A673 (cell line): ENCODE results near the gene GTPBP1. TPM values are rescaled to one million over a fixed set of nuclear protein-coding genes. Genes with fewer than 3 reads are reported as not detected.

Experiments
- BruUV-seq: library from RNA; stranded (reverse); fragments of 400-500 nt; replicated peaks from 2 replicates; lab custom pipeline; 2021; lab: Mats Ljungman, UMichigan
- CTCF ChIA-PET: fragments of 300-600 bp; sonication (Branson Sonifier 250); formaldehyde crosslinking; loops from one replicate; lab custom pipeline; 2022; ENCODE audit warnings: antibody characterized with exemption; lab: Charles Lee
- POLR2A ChIA-PET: fragments of 300-600 bp; sonication (Branson Sonifier 250); formaldehyde crosslinking; loops from one replicate; lab custom pipeline; 2022; ENCODE audit warnings: antibody characterized with exemption; ENCODE audit not compliant: low non-redundant PET; lab: Charles Lee
- DNase-seq: peaks from one replicate; pipeline ENCODE4 v3.0.0-alpha.2; 2015; ENCODE audit warnings: low spot score
- H3K27ac ChIP-seq: fragments of 200-600 bp; sonication (generic); 2 replicates; pipeline ENCODE4 v1.5.1; 2016; ENCODE audit warnings: mixed run types, low read depth, mild to moderate bottlenecking, mixed read lengths, antibody characterized with exemption, low read length; ENCODE audit not compliant: poor library complexity, severe bottlenecking
- H3K27me3 ChIP-seq: fragments of 200-600 bp; sonication (generic); replicated peaks from 2 replicates; pipeline ENCODE4 v1.6.1; 2017; ENCODE audit warnings: mixed run types, low read depth, mild to moderate bottlenecking, mixed read lengths, antibody characterized with exemption, low read length; ENCODE audit not compliant: insufficient read depth, poor library complexity
- H3K36me3 ChIP-seq: fragments of 200-600 bp; sonication (generic); 2 replicates; pipeline ENCODE4 v1.6.1; 2016; ENCODE audit warnings: mixed run types, mild to moderate bottlenecking, mixed read lengths, antibody characterized with exemption, low read length; ENCODE audit not compliant: insufficient read depth, poor library complexity, severe bottlenecking
- H3K4me1 ChIP-seq: fragments of 200-600 bp; sonication (generic); 2 replicates; pipeline ENCODE4 v1.6.1; 2017; ENCODE audit warnings: mixed run types, mild to moderate bottlenecking, mixed read lengths, antibody characterized with exemption, low read length; ENCODE audit not compliant: insufficient read depth, poor library complexity, severe bottlenecking
- H3K4me3 ChIP-seq: fragments of 200-600 bp; sonication (generic); 2 replicates; pipeline ENCODE4 v1.5.1; 2016; ENCODE audit warnings: low read depth, mixed run types, mild to moderate bottlenecking, mixed read lengths, low read length; ENCODE audit not compliant: poor library complexity, severe bottlenecking
- H3K9me3 ChIP-seq: fragments of 200-600 bp; sonication (generic); 2 replicates; pipeline ENCODE4 v1.6.1; 2016; ENCODE audit warnings: mixed run types, low read depth, mild to moderate bottlenecking, mixed read lengths, antibody characterized with exemption, low read length; ENCODE audit not compliant: poor library complexity, severe bottlenecking
- CTCF ChIP-seq: fragments of 300-800, 200-600 bp; sonication (generic); conservative IDR thresholded peaks from 2 replicates; pipeline ENCODE4 v1.5.1; 2017; ENCODE audit warnings: low read depth, mild to moderate bottlenecking, antibody characterized with exemption, low read length, moderate library complexity, mixed read lengths
- EZH2 ChIP-seq: fragments of 200-600 bp; sonication (generic); IDR thresholded peaks from 2 replicates; pipeline ENCODE4 v1.6.1; 2017; ENCODE audit warnings: borderline replicate concordance, low read depth, mild to moderate bottlenecking, mixed read lengths, antibody characterized with exemption, low read length; ENCODE audit not compliant: poor library complexity, severe bottlenecking
- intact Hi-C: fragments of 100-400 bp; cut with micrococcal nuclease; formaldehyde crosslinking; loops from one replicate; pipeline ENCODE4 v1.10.0; 2022; ENCODE audit not compliant: unreplicated experiment
- total RNA-seq: library from RNA; stranded (reverse); gene quantifications from 2 replicates; pipeline ENCODE4 v1.2.3, GENCODE V29; 2021

Gene GTPBP1
- total RNA-seq, 1 experiment from 2014 or later, result 88.2 TPM

- no peaks in the 10 kb centered on the region for H3K27me3 ChIP-seq
- no peaks in the 10 kb centered on the region for H3K9me3 ChIP-seq
- ChIA-PET POLR2A (no interaction called here), CTCF (interaction anchor here (1.0 kb wide), 1 partner anchor 17 kb away, joined by 3 read pairs; the partner anchor contains the start of gene TOMM22)
- H3K4me1 ChIP-seq, result peaks cover 23% of the 10 kb centered on the region
- TF ChIP-seq EZH2, result no peak
- TF ChIP-seq CTCF, result no peak
- no peak for DNase-seq
- BruUV-seq, result no TSS peak
- H3K4me3 ChIP-seq, result peak overlapping the region; percentile 94
- H3K27ac ChIP-seq, result peak overlapping the region; percentile 96
- peaks cover 4% of the 10 kb centered on the region for H3K36me3 ChIP-seq
- intact Hi-C loops, result no loop called here
These were observed 6.6 kb upstream of the GTPBP1 start for GRCh38 chr22:38699143-38699542.

DNA sequence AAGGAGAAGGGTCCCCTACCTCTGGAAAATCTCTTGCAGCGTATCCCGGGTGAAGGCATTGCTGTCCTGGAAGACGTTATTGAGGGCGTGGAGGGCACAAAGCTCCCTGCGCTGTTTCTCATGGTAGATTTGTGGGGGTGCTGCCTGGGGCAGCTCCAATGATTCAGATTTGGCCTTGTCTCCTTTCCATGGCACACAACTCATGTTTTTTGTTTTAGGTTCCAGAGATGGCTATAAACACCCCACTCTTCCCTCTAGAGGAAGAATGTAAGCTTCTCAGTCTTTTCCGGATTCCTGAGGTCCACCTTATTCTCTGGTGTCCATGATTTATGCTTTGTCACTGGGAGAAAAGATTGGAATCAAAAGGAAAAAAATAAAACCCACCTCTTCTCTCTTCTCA is 6.0 kb upstream of the GTPBP1 start:
- H3K4me1 ChIP-seq, result peaks cover 28% of the 10 kb centered on the region
- CTCF ChIA-PET, result interaction anchor here (0.6 to 1.0 kb wide), 2 partner anchors 18 to 253 kb away, joined by 3 to 8 read pairs; partner anchors contain the start of gene TOMM22
- peak; percentile 43 for DNase-seq

GRCh38 chr22:38700270-38700788 is 5.4 kb upstream of the GTPBP1 start:
- no TSS peak for BruUV-seq
- intact Hi-C loops, result loop anchor here (10.0 kb wide), 1 partner anchor 196 kb away; the partner anchor contains the start of gene DDX17
- Histone ChIP-seq H3K27me3 (no peaks in the 10 kb centered on the region), H3K36me3 (peaks cover 4% of the 10 kb centered on the region), H3K4me1 (peaks cover 31% of the 10 kb centered on the region), H3K9me3 (no peaks in the 10 kb centered on the region), H3K27ac (peak overlapping the region; percentile 96), H3K4me3 (peak overlapping the region; percentile 94)
- CTCF ChIA-PET, result interaction anchor here (0.6 kb wide), 1 partner anchor 254 kb away, joined by 8 read pairs; no protein-coding TSS in a partner anchor
- DNase-seq, result no peak
- TF ChIP-seq CTCF (no peak), EZH2 (no peak)
- POLR2A ChIA-PET, result no interaction called here

More for the DNA sequence above, 6.0 kb upstream of the GTPBP1 start:
- Histone ChIP-seq H3K27ac (peak overlapping the region; percentile 96), H3K36me3 (peaks cover 4% of the 10 kb centered on the region), H3K27me3 (no peaks in the 10 kb centered on the region), H3K9me3 (no peaks in the 10 kb centered on the region), H3K4me3 (peak overlapping the region; percentile 94)
- POLR2A ChIA-PET, result no interaction called here
- no peak; the same call in 1 of the 2 replicates for TF ChIP-seq CTCF
- no peak for TF ChIP-seq EZH2
- intact Hi-C loops, result loop anchor here (10.0 kb wide), 1 partner anchor 195 kb away; the partner anchor contains the start of gene DDX17
- TSS peak; percentile 82 for BruUV-seq
